ENCODE measurements around the gene BMP6.

DNA sequence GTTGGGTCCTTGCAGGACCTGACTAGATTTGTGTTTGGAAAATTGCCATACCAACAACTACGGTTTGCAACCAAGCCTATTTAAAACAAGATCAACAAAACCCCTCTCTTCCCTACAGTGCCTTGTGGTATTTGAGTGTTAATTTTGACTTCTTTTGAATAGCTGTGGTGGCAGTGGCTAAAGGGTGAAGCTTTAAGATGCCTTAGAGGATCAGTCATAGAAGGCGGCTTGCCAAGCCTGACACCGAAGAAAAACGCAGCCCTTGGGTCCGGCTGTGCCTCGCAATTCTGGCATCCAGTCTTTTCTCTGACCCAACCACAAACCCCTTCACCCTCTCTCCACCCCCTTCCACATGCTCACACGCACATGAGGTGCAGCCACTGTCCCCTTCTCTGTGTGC, 32.6 kb downstream of the BMP6 start:
- TF ChIP-seq, protein P1, sequence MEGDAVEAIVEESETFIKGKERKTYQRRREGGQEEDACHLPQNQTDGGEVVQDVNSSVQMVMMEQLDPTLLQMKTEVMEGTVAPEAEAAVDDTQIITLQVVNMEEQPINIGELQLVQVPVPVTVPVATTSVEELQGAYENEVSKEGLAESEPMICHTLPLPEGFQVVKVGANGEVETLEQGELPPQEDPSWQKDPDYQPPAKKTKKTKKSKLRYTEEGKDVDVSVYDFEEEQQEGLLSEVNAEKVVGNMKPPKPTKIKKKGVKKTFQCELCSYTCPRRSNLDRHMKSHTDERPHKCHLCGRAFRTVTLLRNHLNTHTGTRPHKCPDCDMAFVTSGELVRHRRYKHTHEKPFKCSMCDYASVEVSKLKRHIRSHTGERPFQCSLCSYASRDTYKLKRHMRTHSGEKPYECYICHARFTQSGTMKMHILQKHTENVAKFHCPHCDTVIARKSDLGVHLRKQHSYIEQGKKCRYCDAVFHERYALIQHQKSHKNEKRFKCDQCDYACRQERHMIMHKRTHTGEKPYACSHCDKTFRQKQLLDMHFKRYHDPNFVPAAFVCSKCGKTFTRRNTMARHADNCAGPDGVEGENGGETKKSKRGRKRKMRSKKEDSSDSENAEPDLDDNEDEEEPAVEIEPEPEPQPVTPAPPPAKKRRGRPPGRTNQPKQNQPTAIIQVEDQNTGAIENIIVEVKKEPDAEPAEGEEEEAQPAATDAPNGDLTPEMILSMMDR (conservative IDR thresholded peaks at IDR 0.05) = no peak
- no peak for TF ChIP-seq ZFX (IDR thresholded peaks at IDR 0.05)

All from C4-2B (cell line).